Stomach (tissue), 4 donors: Measurements from ENCODE around the gene TRMT6.

Experiments
- EP300 ChIP-seq: sonication (generic); formaldehyde crosslinking; IDR thresholded peaks from one replicate; pipeline ENCODE4 v1.6.1; 2017; ENCODE audit warnings: antibody characterized with exemption
- POLR2A ChIP-seq, 4 donors: fragments of 450-650 bp; IDR thresholded peaks; one replicate each; pipeline ENCODE4 v1.6.1; 2016; ENCODE audit warnings: antibody characterized with exemption in 4 of 4, control low read depth in 2 of 4, mild to moderate bottlenecking in 1 of 4, moderate library complexity in 1 of 4
- POLR2AphosphoS5 ChIP-seq, 3 donors: sonication (generic); formaldehyde crosslinking; IDR thresholded peaks; one replicate each; pipeline ENCODE4 v1.6.1; 2016; ENCODE audit warnings: antibody characterized with exemption in 3 of 3
- TF ChIP-seq, protein P1 (sequence below), 7 experiments: fragments of 450-650 bp in 4 of 7; fragments of 200-600 bp in 3 of 7; sonication (generic) in 3 of 7; IDR thresholded peaks; one replicate each; pipeline ENCODE4 v1.5.1; 2016 to 2019; ENCODE audit warnings: antibody characterized with exemption in 7 of 7, control low read depth in 2 of 7, mild to moderate bottlenecking in 1 of 7

DNA sequence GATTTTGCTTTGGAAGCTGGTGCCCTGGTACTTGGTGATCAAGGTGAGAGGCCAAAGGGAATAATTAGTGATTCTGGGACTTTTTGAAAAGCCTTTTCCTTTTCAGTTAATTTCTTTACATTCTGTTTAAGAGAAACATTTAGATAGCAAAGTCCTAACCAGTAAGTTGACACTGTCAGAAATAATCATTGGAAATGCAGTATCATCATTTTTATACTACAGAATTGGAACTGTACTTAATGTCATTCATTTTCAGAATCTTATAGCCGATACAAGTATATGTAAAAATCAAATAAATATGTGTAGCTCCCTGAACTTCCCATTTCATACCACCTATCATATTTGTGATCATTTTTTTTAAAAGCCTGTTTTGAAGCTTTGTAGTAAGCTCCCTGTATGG lies 27.6 kb upstream of the TRMT6 start:
- TF ChIP-seq, protein P1, sequence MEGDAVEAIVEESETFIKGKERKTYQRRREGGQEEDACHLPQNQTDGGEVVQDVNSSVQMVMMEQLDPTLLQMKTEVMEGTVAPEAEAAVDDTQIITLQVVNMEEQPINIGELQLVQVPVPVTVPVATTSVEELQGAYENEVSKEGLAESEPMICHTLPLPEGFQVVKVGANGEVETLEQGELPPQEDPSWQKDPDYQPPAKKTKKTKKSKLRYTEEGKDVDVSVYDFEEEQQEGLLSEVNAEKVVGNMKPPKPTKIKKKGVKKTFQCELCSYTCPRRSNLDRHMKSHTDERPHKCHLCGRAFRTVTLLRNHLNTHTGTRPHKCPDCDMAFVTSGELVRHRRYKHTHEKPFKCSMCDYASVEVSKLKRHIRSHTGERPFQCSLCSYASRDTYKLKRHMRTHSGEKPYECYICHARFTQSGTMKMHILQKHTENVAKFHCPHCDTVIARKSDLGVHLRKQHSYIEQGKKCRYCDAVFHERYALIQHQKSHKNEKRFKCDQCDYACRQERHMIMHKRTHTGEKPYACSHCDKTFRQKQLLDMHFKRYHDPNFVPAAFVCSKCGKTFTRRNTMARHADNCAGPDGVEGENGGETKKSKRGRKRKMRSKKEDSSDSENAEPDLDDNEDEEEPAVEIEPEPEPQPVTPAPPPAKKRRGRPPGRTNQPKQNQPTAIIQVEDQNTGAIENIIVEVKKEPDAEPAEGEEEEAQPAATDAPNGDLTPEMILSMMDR (IDR thresholded peaks at IDR 0.05) = no peak
- TF ChIP-seq POLR2AphosphoS5 (IDR thresholded peaks at IDR 0.05) (no peak), POLR2A (IDR thresholded peaks at IDR 0.05) (no peak), EP300 (no peak)
